HG03280 (cell line): Measurements from ENCODE around the gene GHRH.

Source experiments
- ATAC-seq: cut with Tn5 transposase; IDR thresholded peaks from one replicate; pipeline ENCODE4 v1.9.1; 2021; ENCODE audit warnings: mild to moderate bottlenecking, moderate library complexity; ENCODE audit not compliant: unreplicated experiment

The GHRH gene

DNA sequence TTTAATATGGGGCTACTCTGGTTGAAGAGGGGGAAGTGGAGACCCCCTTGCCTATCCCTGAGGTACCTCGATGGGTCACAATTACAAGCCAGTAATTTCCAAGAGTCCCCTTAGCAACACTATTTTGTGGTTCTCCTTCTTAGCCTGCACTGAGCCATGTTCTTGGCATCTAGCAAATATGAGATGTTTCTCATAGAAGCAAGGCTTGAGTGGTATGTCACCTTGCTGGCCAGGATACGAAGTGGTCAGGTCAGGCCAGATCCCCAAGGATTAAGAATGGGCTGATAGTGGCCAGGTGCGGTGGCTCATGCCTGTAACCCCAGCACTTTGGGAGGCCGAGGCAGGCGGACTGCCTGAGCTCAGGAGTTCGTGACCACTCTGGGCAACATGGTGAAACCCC lies 2.1 kb upstream of the GHRH start:
- no peak for ATAC-seq

DNA sequence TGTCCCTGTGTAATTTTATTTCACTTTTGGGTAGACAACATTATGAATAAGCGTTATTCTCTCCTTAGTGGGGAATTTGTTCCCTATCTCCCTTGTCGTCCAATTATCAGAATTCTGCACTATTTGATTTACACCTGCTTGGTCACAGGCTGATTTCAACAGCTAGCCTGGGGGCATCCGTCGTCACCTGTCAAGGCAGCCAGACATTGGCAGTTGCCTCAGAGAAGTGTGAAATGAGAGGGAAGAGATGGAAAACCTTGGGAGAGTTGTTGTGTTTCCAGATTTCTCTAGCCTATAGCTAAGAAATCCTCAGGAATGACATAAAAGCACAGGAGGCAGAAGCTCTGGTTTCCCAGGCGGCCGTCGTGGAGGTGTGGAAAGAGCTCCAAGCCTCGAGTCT lies 891 bp upstream of the GHRH start:
- no peak for ATAC-seq

DNA sequence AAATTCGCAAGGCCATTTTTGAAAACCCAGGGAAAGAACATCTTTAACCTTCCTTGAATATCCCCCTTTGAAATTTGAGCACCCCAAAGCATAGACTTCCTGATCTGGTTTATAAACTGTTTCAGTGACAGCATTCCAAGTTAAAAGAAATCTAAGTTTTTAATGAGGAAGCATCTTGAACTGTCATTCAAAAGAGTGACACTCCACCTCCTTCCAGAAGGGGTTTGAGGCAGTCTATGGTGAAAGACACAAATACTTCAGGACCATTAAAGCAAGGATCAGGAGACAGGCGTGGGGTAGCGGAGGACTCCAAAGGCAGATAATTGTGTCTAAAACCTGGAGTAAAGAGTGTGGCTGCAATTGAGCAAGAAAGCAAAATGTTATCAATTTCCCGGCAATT lies 691 bp downstream of the GHRH start:
- no peak for ATAC-seq

DNA sequence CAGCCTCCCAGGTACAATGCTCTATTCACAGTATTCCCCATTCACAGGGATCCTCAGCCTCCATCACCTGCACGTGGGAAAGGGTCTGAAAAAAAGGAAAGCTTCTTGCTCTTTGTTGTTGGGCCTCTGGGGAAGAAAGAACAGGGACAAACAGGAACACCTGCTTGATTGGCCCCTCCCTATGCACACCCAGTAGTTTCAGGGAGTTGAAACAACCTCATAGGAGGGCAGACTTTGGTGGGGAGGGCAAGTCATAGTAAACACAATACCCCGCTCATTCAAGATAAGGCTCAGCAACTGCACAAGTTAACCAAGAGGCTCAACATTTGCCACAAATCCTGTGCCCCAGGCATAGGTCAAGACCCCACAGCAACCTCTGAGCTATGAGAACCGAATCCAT lies 1.7 kb downstream of the GHRH start:
- no peak for ATAC-seq

DNA sequence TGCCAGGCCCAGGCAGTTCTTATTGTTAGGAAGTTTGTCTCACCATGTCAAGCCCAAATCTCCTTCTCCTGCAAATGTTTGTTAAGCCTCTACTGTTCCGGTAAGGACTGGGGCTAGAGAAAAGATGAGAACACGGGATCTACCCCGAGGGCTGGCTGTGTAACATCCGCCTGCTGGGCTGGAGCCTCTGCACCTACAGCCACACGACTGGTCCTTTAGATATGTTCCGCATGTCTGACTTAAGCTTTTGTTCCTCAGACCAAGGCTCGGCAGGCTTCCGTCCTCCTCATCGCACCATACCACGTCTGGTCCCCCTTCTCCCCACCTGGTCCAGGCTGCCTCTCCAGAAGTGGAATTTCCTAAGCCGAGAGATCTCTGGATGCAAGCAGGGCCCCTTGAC lies 2.6 kb downstream of the GHRH start:
- ATAC-seq = no peak

DNA sequence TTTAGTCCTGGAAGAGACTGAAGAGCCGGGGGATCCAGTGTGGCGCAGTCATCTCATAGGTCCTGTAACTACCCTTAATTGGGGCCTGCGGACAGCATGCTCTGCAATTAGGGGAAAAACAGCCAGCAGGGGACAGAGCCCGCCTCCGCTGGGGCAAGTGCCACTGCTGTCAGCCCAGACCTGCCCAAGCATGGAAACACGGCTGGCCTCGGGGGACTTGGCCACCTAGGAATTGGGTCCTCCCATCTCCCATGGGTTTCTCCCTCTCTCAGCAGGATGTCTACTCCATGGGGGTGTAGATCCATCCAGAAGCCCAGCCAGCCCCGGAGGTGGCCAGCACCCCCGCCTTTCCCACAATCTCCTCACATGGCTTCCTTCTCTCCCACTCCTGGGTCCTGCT lies 3.6 kb downstream of the GHRH start:
- no peak for ATAC-seq

DNA sequence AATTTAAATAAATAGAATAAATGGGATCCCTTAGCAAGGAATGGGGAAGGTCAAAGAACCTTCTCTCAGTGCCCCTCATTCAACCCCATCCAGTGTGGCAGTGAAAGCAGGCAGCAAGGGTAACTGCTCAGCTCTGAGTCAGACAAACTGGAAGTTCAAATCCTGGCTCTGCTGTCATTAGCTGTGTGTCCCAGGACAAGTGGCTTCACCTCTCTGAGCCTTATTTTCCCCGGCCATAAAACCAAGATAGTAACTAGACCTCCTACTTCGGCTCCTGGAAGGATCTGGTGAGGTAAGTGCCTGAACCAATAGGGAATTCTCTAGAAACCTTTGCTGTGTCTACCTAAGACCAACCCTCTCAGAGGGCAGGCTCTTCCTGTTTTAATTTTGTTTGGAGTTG lies 4.1 kb downstream of the GHRH start:
- no peak for ATAC-seq

DNA sequence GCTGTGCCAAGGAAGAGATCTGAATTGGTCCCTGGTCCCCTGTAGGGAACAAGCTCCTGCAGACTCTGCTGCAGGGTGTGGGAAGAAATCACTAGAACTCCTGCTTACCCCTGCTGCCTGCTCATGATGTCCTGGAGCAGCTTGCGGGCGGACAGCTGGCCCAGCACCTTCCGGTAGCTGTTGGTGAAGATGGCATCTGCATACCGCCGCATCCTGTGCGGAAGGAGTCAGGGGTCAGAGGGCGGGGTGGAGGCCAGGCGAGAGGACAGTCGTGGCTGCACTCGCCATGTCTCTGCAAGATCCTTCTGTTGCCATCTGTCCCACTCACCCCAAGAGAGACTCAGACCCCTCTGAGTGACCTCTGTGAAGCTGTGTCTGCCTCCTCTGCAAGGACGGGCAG lies 5.3 kb downstream of the GHRH start:
- ATAC-seq = no peak

DNA sequence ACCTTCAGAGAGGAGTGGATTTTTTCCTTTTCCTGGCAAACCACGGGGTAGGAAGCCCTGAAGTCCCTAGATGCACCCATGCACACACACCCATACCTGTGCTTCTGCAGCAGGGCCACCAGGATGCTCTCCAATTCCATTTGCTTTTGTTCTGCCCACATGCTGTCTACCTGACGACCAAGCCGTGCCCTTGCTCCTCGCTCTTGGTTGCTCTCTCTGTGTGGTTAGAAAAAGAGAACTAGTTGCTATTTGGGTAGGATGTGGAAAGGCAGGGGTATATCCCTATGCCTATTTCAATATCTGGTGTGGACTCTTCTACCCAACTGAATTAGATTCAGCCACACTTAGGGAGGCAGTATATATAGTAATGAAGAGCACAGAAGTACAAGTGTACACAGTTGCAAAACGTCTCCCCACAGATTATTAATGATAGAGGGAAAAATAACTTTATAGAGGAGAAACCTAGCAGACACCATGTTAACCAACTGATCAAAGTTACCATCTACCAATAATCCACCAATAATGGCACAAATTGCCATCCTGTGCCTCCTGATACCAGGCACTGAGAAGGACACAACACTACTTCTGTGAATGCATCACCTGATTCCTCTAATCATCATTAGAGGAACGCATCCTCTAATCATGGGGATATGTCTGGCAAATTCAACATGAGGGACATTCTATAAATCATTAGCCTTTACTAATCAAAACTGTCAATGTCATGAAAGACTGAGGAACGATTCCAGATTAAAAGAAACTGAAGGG lies 7.3 kb downstream of the GHRH start:
- ATAC-seq = no peak

DNA sequence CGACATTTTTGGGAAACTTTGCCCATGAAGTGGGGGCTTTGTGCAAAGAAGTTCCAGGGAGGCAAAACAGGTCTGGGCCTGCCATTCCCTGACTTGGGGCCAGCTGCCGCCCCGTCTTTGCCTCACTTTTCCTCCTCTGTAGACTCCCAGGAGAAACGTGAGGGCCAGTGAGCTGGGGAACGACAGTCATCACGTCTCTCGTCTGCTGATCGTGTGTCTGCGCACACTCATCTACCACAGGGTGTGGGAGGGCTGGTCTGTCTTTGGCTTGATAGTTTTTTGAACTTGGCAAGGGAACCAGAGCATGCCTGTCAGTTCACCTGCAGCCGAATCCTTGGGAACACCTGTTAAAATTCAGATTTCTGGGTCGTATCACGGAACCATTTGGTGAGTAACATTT lies 8.5 kb downstream of the GHRH start:
- no peak for ATAC-seq

DNA sequence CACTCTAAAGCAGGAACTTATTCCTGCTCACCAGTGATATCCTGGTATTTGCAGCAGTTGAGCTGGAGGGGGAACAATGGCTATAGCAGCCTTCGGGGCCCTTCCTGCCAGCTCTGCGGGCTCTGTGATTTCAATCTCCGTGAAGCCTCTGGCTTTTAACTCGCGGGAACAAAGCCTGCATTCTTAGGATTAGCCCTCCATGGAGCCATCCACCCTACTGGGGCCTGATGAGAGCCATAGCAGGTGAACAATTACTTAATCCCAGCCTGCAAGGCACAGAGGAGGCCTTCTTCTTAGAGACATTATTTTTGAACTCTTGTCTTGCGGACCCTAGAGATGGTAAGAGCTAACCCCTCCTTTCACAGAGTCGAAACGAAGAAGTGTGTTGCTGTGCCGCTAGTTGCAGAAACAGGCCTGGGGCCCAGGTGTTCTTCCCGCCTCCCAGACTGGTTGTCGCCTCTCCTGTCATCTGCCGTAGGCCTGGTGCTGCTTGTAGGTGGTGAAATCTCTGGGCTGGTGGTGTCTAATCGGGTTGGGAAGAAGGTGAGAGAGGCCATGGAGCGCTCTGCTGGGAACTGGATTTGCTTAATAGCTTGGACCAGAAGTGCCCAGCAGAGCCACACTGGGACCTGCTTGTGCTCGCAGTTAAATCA lies 9.7 kb downstream of the GHRH start:
- no peak for ATAC-seq

DNA sequence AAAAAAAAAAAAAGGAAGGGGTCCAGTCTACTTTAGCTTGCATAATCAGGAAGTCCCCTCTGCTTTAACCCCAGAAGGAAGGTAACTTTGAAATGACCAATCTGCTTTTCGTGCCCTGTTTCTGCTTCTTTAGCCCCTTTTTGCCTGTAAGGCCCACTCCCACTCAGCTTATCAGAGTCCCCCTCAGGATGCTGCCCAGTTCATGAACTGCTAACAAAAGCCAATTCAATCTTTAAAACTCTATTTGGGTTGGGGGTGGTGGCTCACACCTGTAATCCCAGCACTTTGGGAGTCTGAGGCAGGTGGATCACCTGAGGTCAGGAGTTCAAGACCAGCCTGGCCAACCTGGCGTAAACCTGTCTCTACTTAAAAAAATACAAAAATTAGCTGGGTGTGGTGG lies 12.3 kb downstream of the GHRH start:
- ATAC-seq = no peak

DNA sequence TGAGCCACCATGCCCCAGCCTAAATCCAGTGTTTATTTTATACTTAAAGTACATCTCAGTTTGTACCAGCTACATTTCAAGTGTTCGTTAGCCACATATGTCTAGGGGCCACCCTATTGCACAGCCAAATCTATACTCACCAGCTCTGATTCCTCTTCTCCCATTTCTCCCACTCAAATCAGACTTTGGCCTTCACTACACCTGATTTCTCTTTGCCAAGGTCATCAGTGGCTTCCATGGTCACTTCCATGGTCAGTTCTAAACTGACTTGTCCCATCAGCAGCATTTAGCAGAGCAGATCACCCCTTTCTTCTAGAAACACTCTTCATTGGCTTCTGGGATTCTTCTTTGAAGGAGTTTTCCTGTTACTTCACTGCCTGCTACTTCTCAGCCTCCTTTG lies 14.1 kb downstream of the GHRH start:
- ATAC-seq = no peak

DNA sequence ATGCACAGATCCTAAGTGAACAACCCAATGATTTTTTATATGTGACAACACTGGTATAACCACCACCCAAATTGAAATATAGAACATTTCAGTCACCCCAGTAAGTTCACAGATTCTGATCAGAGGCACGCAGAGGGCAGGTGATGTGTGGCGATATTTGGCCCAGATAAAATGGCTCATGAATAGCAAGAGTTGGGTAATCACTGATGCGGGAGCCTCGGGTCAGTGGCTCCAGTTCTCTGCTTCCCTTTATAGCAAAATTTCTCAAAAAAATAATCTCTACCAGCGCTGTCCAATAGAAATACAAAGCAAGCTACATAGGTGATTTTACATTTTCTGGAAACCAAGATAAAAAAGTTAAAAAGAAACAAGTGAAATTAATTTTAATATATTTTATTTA lies 14.9 kb downstream of the GHRH start:
- ATAC-seq = no peak

DNA sequence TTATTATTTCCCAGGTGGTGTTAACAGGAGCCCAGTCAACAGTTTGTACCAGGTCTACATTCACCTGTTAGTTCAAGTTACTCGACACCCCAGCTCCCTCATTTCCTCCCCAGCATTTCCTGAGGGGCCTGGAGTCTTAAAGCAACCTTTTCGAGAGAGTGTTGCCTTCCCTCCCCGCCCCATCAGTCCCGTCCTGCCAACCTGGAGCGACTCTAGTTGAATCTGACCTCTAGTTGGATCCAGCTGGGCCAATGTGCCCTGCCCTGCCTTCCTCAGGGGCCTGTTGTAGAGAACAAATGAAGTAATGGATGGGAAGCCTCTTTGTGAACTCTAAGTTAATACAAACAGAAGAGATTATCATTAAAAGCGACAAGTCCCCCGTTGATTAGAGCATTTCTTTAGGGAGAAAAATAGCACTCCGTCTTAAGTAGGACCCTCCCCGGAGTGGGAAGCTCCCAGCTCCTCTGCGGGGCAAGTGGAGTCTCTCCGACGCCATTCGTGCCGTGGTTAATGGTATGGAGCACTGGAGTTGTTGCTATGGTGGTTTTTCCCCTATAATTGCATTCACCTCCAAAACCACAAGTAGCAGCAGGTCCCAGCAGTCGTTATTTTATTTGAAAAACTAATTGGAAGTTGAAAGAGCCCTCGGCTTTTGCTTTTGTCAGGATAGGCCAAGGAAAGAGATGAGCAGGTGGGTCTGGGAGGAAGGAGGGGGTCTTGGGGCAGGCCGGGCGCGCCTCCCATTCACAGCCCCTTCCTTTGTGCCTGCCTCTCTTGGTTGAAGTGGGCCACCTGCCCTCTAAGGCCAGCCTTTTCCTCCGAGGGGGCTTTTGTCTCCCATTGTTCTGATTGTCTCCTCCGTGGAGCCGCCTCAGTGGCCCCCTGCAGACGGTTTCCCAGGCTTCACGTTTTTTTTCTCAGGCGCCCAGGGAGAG lies 16.1 kb downstream of the GHRH start:
- no peak for ATAC-seq

DNA sequence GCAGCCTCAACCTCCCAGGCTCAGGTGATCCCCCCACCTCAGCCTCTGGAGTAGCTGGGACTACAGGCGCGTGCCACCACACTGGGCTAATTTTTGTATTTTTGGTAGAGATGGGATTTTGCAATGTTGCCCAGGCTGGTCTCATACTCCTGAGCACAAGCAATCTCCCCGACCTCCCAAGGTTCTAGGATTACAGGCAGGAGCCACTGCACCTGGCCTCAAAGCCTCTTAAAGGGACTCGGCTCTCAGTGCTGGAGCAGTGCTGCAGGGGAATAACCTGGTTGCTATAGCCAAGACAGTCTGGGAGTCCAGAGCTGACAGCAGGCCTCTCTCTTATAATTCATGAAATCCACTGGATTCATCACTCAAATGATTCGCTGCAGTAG lies 17.0 kb downstream of the GHRH start:
- no peak for ATAC-seq

DNA sequence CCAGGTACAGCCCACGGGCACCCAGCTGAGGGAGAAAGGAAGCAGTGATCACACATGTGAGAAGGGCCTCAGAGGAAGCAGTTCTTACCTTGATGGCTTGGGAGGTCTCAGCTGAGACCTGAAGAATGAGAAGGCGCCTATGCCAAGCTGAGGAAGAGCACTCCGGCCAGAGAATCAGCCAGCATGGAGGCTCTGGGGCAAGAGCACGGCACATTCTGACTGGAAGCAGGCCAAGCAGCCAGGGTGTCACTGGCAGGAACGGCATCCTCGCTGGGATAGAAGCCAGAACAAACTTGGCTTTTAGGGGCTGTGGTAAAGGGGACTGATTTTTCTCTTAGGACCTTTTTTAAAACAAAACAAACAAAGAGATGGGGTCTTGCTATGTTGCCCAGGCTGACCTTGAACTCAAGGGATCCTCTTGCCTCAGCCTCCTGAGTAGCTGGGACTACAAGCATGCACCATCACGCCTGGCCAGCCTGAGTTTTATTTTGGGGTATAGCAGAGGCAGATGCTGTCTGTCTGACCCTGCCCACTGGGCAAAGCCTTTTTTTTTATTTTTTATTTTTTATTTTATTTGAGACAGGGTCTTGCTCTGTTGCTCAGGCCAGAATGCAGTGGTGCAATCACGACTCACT lies 17.6 kb downstream of the GHRH start:
- ATAC-seq = no peak

DNA sequence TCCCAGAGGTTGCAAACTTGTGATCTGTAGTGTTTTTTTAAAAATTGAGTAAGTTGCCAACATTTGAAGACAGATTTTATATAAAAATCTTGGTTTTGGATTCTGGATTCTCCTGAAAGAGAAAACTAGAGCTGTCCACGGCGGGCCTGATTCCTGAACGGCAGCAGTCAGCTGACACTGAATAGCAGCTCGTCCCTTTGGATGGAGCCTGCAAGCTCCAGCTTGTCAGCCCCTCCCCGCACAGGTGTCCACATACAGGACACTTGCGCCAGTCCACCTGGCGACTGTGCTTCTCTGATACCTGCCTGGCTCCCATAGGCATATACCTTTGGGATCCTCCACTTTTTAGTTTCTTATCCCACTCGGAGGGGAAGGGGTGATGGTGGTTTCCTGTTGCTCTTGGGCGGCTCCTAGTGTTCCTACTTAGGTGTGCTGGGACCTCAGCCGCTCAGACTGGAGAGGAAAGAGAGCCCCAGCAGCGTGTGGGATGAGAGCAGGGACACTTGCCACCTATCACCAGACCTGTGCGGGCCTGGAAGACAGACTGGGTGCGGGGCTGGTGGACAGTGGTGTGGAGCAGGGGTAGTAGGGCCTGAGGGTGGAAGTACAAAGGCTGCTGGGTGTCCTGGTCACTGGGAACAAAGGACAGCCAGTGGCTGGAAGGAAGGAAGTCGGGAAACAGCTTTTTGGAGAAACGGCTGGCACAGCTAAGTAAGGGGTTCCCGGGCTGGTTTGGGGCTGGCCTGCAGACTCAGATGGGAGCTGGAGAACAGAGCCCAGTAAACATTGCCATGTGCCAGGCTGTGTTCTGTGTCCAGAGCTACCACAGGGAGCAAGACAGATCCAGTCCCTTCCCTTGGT lies 18.3 kb downstream of the GHRH start:
- no peak for ATAC-seq

DNA sequence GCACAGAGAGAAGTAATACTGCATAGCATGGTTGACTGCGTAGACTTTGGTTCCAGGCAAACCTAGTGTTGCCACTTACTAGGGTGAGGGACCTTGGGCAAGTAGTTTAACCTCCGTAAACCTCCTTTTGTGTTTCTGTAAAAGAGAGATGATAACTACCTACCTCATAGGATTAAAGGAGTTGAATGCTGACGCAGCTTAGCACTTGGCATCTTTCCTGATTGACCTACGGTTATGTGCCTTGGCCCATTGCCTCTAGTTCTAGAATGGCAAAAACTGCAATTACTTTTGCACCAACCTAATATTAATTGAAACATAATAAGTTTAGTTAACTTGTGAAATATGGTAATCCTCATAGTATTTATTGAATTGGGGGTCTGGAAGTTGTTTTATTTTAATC lies 19.1 kb downstream of the GHRH start:
- no peak for ATAC-seq

DNA sequence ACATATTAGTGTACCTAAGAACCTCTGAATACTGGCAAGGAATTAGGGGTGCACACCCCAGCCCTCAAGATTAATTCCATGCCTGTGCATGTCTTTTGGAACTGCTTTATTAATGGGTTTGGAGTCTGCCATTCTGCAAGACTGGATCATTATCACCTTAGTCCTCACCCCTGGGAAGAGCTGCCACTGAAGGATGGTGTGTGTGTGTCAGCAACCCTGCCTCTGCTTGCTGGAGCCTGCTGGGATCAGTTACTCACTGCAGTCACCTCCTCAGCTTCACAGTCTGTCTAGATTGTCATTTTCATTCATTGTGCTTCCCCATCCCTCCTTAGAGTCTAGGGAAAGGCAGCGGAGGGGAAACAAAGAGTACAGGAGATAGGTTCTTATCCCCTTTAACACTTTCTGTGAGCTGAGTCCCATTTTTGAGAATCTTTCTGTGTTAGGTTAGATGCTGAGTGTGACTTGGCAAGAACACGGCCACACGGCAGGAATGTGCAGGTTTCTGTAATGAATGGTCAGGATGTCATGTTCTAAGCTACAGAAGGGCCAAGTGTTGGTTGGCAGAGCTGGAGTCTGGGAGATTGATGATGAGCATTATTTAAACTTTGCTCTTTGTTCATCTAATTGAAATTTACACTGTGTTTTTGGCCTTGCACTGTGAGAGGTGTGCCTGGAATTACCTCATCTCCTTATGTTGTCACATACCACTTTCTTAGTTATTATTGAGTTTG lies 21.1 kb downstream of the GHRH start:
- no peak for ATAC-seq
